Panc1 (cell line): ENCODE measurements around the gene NUAK2.

Source experiments
- CTCF ChIP-seq: fragments of 450-650 bp; IDR thresholded peaks from 2 replicates; pipeline ENCODE4 v1.5.1; 2017; ENCODE audit warnings: mild to moderate bottlenecking
- POLR2AphosphoS5 ChIP-seq: IDR thresholded peaks from 2 replicates; pipeline ENCODE4 v1.6.1; 2012; ENCODE audit warnings: mild to moderate bottlenecking, low read depth, low read length, moderate library complexity
- REST ChIP-seq, 2 experiments: IDR thresholded peaks; 2 replicates each; pipeline ENCODE4 v1.6.1; 2011 to 2012; ENCODE audit warnings: low read depth in 2 of 2, control low read depth in 1 of 2, low read length in 1 of 2, mild to moderate bottlenecking in 1 of 2, moderate library complexity in 1 of 2; ENCODE audit not compliant: insufficient read depth in 1 of 2
- SIN3A ChIP-seq: IDR thresholded peaks from 2 replicates; pipeline ENCODE4 v1.6.1; 2012; ENCODE audit warnings: low read depth, mild to moderate bottlenecking, low read length, moderate library complexity, borderline replicate concordance; ENCODE audit not compliant: insufficient read depth
- TCF7L2 ChIP-seq: IDR thresholded peaks from 2 replicates; pipeline ENCODE4 v1.6.1; 2011; ENCODE audit warnings: mild to moderate bottlenecking, low read depth, low read length, inconsistent platforms

- TF ChIP-seq CTCF, result no peak
- no peak for TF ChIP-seq REST (IDR thresholded peaks at IDR 0.05; ENCODE audit: insufficient read depth in 1 of 2, low read depth in 2 of 2, low read length in 1 of 2)
- no peak for TF ChIP-seq POLR2AphosphoS5
- TF ChIP-seq SIN3A, result no peak
- no peak for TF ChIP-seq TCF7L2
Observed at GRCh38 chr1:205279986-205280385, 41.6 kb downstream of the NUAK2 start.
